Measurements from ENCODE around the gene C9orf40.

The C9orf40 gene

GRCh38 chr9:74935008-74935407 lies 17.7 kb downstream of the C9orf40 start:
- DNase-seq, result no peak

GRCh38 chr9:74921737-74922136 lies 31.0 kb downstream of the C9orf40 start:
- no peak for DNase-seq

- DNase-seq, result no peak
These were observed 31.6 kb downstream of the C9orf40 start for GRCh38 chr9:74920944-74921626.

GRCh38 chr9:74910036-74910435 lies 42.7 kb downstream of the C9orf40 start:
- no peak for DNase-seq

- no peak for DNase-seq
These were observed 44.0 kb downstream of the C9orf40 start for GRCh38 chr9:74908665-74909064.

GRCh38 chr9:74907085-74907484 lies 45.6 kb downstream of the C9orf40 start:
- DNase-seq, result no peak

- DNase-seq, result no peak
These were observed 51.7 kb downstream of the C9orf40 start for GRCh38 chr9:74901001-74901400.

All from 8988T (cell line).